IMR-90 (cell line): Measurements from ENCODE around the gene CCDC141. TPM values are rescaled to one million over a fixed set of nuclear protein-coding genes. Genes with fewer than 3 reads are reported as not detected.

ENCODE experiments used
- ATAC-seq: fragments of 200-7000 bp; cut with Tn5 transposase; 2 replicates; pipeline ENCODE4 v1.9.1; 2020; ENCODE audit warnings: low read depth, mild to moderate bottlenecking, moderate library complexity
- BruUV-seq: library from RNA; stranded (reverse); fragments of 400-500 nt; replicated peaks from 2 replicates; lab custom pipeline; 2021; lab: Mats Ljungman, UMichigan
- CTCF ChIA-PET: fragments of 300-600 bp; formaldehyde crosslinking; extraction: SDS; loops from one replicate; lab custom pipeline; 2021; ENCODE audit warnings: antibody characterized with exemption; lab: Yijun Ruan, JAX
- POLR2A ChIA-PET: fragments of 300-600 bp; sonication (Branson Sonifier 250); formaldehyde crosslinking; loops from one replicate; lab custom pipeline; 2022; ENCODE audit warnings: antibody characterized with exemption; ENCODE audit not compliant: unreplicated experiment; lab: Charles Lee
- DNase-seq: peaks from one replicate; pipeline ENCODE4 v3.0.0; 2013
- H2AFZ ChIP-seq: replicated peaks from 2 replicates; pipeline ENCODE3; 2013; ENCODE audit warnings: low read length, mild to moderate bottlenecking; ENCODE audit not compliant: poor library complexity
- H2AK5ac ChIP-seq: 2 replicates; pipeline ENCODE4 v1.6.1; 2013; ENCODE audit warnings: low read depth, low read length, inconsistent platforms
- H2AK9ac ChIP-seq: replicated peaks from 2 replicates; pipeline ENCODE3; 2013; ENCODE audit warnings: mild to moderate bottlenecking, low read depth, low read length, moderate library complexity; ENCODE audit not compliant: poor library complexity
- H2BK120ac ChIP-seq: 2 replicates; pipeline ENCODE4 v1.6.1; 2013; ENCODE audit warnings: low read depth, low read length, inconsistent platforms
- H2BK15ac ChIP-seq: 3 replicates; pipeline ENCODE4 v1.6.1; 2013; ENCODE audit warnings: low read depth, low read length, inconsistent platforms
- H2BK20ac ChIP-seq: 2 replicates; pipeline ENCODE4 v1.6.1; 2013; ENCODE audit warnings: low read depth, mild to moderate bottlenecking, inconsistent platforms, low read length, moderate library complexity
- H2BK5ac ChIP-seq: 2 replicates; pipeline ENCODE4 v1.6.1; 2013; ENCODE audit warnings: mild to moderate bottlenecking, low read depth, low read length, inconsistent platforms; ENCODE audit not compliant: poor library complexity, severe bottlenecking
- H3K14ac ChIP-seq: replicated peaks from 2 replicates; pipeline ENCODE4 v1.6.1; 2013; ENCODE audit warnings: low read depth, low read length, inconsistent platforms
- H3K18ac ChIP-seq: 2 replicates; pipeline ENCODE4 v1.6.1; 2013; ENCODE audit warnings: low read depth, low read length, control low read depth
- H3K23ac ChIP-seq: 2 replicates; pipeline ENCODE4 v1.6.1; 2013; ENCODE audit warnings: low read depth, low read length, inconsistent platforms
- H3K27ac ChIP-seq: 2 replicates; pipeline ENCODE4 v1.5.1; 2013; ENCODE audit warnings: mild to moderate bottlenecking, control low read depth, low read length; ENCODE audit not compliant: insufficient read depth
- H3K27me3 ChIP-seq: 2 replicates; pipeline ENCODE4 v1.6.1; 2013; ENCODE audit warnings: low read length; ENCODE audit not compliant: control insufficient read depth, insufficient read depth
- H3K36me3 ChIP-seq: 2 replicates; pipeline ENCODE4 v1.6.1; 2013; ENCODE audit warnings: low read length, mixed read lengths; ENCODE audit not compliant: control insufficient read depth, insufficient read depth
- H3K4ac ChIP-seq: 2 replicates; pipeline ENCODE4 v1.6.1; 2013; ENCODE audit warnings: low read depth, low read length, inconsistent platforms
- H3K4me1 ChIP-seq: 2 replicates; pipeline ENCODE4 v1.6.1; 2013; ENCODE audit warnings: low read length, mixed read lengths; ENCODE audit not compliant: control insufficient read depth, insufficient read depth
- H3K4me2 ChIP-seq: 2 replicates; pipeline ENCODE4 v1.6.1; 2013; ENCODE audit warnings: low read depth, mild to moderate bottlenecking, control low read depth, low read length, moderate library complexity
- H3K4me3 ChIP-seq: 2 replicates; pipeline ENCODE4 v1.5.1; 2013; ENCODE audit warnings: low read depth, mild to moderate bottlenecking, control low read depth, low read length, moderate library complexity; ENCODE audit not compliant: insufficient read depth
- H3K56ac ChIP-seq: 2 replicates; pipeline ENCODE4 v1.6.1; 2013; ENCODE audit warnings: low read length, inconsistent platforms; ENCODE audit not compliant: insufficient read depth; ENCODE audit errors: extremely low read depth
- H3K79me1 ChIP-seq, 2 experiments: 2 replicates each; pipeline ENCODE4 v1.6.1; 2013; ENCODE audit warnings: low read length in 2 of 2, inconsistent platforms in 1 of 2, low read depth in 1 of 2
- H3K9ac ChIP-seq: 2 replicates; pipeline ENCODE4 v1.6.1; 2013; ENCODE audit warnings: low read depth, low read length, control low read depth
- H3K9me1 ChIP-seq: 2 replicates; pipeline ENCODE4 v1.6.1; 2013; ENCODE audit warnings: low read length, inconsistent platforms; ENCODE audit not compliant: insufficient read depth
- H3K9me3 ChIP-seq: 2 replicates; pipeline ENCODE4 v1.6.1; 2013; ENCODE audit warnings: low read length; ENCODE audit not compliant: control insufficient read depth, insufficient read depth
- H4K20me1 ChIP-seq: 2 replicates; pipeline ENCODE4 v1.6.1; 2013; ENCODE audit warnings: low read length, inconsistent platforms; ENCODE audit not compliant: insufficient read depth
- H4K5ac ChIP-seq: 2 replicates; pipeline ENCODE4 v1.6.1; 2013; ENCODE audit warnings: mild to moderate bottlenecking, low read depth, low read length, control low read depth
- H4K8ac ChIP-seq, 2 experiments: 2 replicates each; pipeline ENCODE4 v1.6.1; 2013; ENCODE audit warnings: low read depth in 2 of 2, low read length in 2 of 2, control low read depth in 1 of 2, inconsistent platforms in 1 of 2
- H4K91ac ChIP-seq: 2 replicates; pipeline ENCODE4 v1.6.1; 2013; ENCODE audit warnings: low read depth, low read length, inconsistent platforms; ENCODE audit not compliant: insufficient read depth
- CTCF ChIP-seq: conservative IDR thresholded peaks from 2 replicates; pipeline ENCODE4 v1.5.1; 2012; ENCODE audit warnings: mild to moderate bottlenecking, low read depth, low read length, improper control_type of control experiment
- MXI1 ChIP-seq: IDR thresholded peaks from 2 replicates; pipeline ENCODE4 v1.6.1; 2012; ENCODE audit warnings: low read depth, mild to moderate bottlenecking, low read length, moderate library complexity, borderline replicate concordance
- POLR2A ChIP-seq: IDR thresholded peaks from 2 replicates; pipeline ENCODE4 v1.6.1; 2012; ENCODE audit warnings: mild to moderate bottlenecking, low read depth, low read length
- RAD21 ChIP-seq: IDR thresholded peaks from 2 replicates; pipeline ENCODE4 v1.6.1; 2012; ENCODE audit warnings: low read length, improper control_type of control experiment
- RFX5 ChIP-seq: IDR thresholded peaks from 2 replicates; pipeline ENCODE4 v1.8.0; 2012; ENCODE audit warnings: low read depth, mild to moderate bottlenecking, low read length, moderate library complexity
- WGBS, 2 experiments: methylation state at CpG; one replicate each; pipeline versions ENCODE4 v1.1.5 to v1.1.7; 2013; ENCODE audit warnings: missing lambda C conversion rate in 2 of 2; ENCODE audit not compliant: insufficient read length in 1 of 2; ENCODE audit errors: extremely low coverage in 2 of 2; 5-methylcytosine and 5-hydroxymethylcytosine counted together
- dilution Hi-C: fragments of 300-500 bp; cut with HindIII; formaldehyde crosslinking; loops from one replicate; pipeline ENCODE4 v1.14.3; 2018; ENCODE audit warnings: low sequenced_read_pairs; ENCODE audit not compliant: unreplicated experiment
- in situ Hi-C: fragments of 300-500 bp; cut with MboI; formaldehyde crosslinking; loops from 3 replicates; pipeline ENCODE4 v1.14.3; 2019; ENCODE audit warnings: low sequenced_read_pairs, inconsistent platforms, mixed read lengths
- intact Hi-C: fragments of 100-400 bp; cut with micrococcal nuclease; formaldehyde crosslinking; loops from 2 replicates; pipeline ENCODE4 v1.10.0; 2022
- polyA plus RNA-seq, 3 experiments: library from polyadenylated mRNA; depleted of rRNA; stranded (reverse); fragments of >200 nt; gene quantifications; 2 replicates each; pipeline ENCODE4 v1.2.3, GENCODE V29; 2012; ENCODE audit warnings: low replicate concordance in 1 of 3
- total RNA-seq: library from RNA; depleted of rRNA; stranded (reverse); fragments of >200 nt; gene quantifications from 2 replicates; pipeline ENCODE4 v1.2.3, GENCODE V29; 2012

CCDC141 gene
- total and polyA plus RNA-seq, 2 of the 4 experiments (the other 2 are of a cell fraction), result not detected

GRCh38 chr2:178811901-178812300 lies 238.0 kb downstream of the CCDC141 start:
- TF ChIP-seq RAD21 (no peak), MXI1 (no peak), POLR2A (no peak), CTCF (no peak), RFX5 (no peak)
- H2AFZ ChIP-seq, result no peak overlapping the region
- H2AK9ac ChIP-seq, result no peak overlapping the region
- H3K79me1 ChIP-seq, result no peaks in the 10 kb centered on the region
- WGBS, 2 experiments, result no CpG with 5 or more reads among the region's 2 CpGs
- H3K27ac ChIP-seq, result no peak overlapping the region
- dilution Hi-C loops (no loop called here), in situ Hi-C loops (no loop called here), intact Hi-C loops (no loop called here)
- no peaks in the 10 kb centered on the region for H4K20me1 ChIP-seq
- POLR2A ChIA-PET, result no interaction called here
- H3K4me1 ChIP-seq, result no peaks in the 10 kb centered on the region
- no peak overlapping the region for H2AK5ac ChIP-seq
- no peak for ATAC-seq
- no peak overlapping the region for H3K23ac ChIP-seq
- no peak overlapping the region for H3K9ac ChIP-seq
- H3K4me2 ChIP-seq, result no peak overlapping the region
- no peak overlapping the region for H2BK120ac ChIP-seq
- H3K27me3 ChIP-seq, result no peaks in the 10 kb centered on the region
- H2BK5ac ChIP-seq, result no peak overlapping the region
- H3K4me3 ChIP-seq, result no peak overlapping the region
- no peaks in the 10 kb centered on the region for H3K9me3 ChIP-seq
- H4K5ac ChIP-seq, result no peak overlapping the region
- H2BK15ac ChIP-seq, result no peak overlapping the region
- H3K9me1 ChIP-seq, result no peaks in the 10 kb centered on the region
- no TSS peak for BruUV-seq
- CTCF ChIA-PET, result interaction anchor here (0.8 kb wide), 1 partner anchor 98 kb away, joined by 3 read pairs; no protein-coding TSS in a partner anchor
- no peak overlapping the region for H3K14ac ChIP-seq
- H3K18ac ChIP-seq, result no peak overlapping the region
- no peak overlapping the region for H3K56ac ChIP-seq
- no peak overlapping the region for H2BK20ac ChIP-seq
- DNase-seq, result no peak
- no peak overlapping the region for H4K91ac ChIP-seq
- H4K8ac ChIP-seq, result no peak overlapping the region
- no peaks in the 10 kb centered on the region for H3K36me3 ChIP-seq
- no peak overlapping the region for H3K4ac ChIP-seq
